Transverse colon (tissue), 4 donors: ENCODE measurements around the gene FHAD1.

Source experiments
- CTCF ChIP-seq, 5 experiments: fragments of 200-600 bp in 3 of 5; fragments of 450-650 bp in 2 of 5; sonication (generic) in 3 of 5; IDR thresholded peaks; 1 replicate in 2 of 5; 2 replicates in 3 of 5; pipeline ENCODE4 v1.5.1; 2016 to 2017; ENCODE audit warnings: antibody characterized with exemption in 5 of 5, inconsistent platforms in 3 of 5, mild to moderate bottlenecking in 2 of 5, moderate library complexity in 1 of 5
- POLR2AphosphoS5 ChIP-seq, 3 donors: sonication (generic); formaldehyde crosslinking; IDR thresholded peaks; one replicate each; pipeline ENCODE4 v1.6.1; 2016; ENCODE audit warnings: antibody characterized with exemption in 3 of 3

- TF ChIP-seq POLR2AphosphoS5 (IDR thresholded peaks at IDR 0.05), result no peak
- TF ChIP-seq CTCF (IDR thresholded peaks at IDR 0.05), result no peak
These were observed 98.8 kb downstream of the FHAD1 start for GRCh38 chr1:15345705-15346345.
